Panc1 (cell line): ENCODE results near the gene RELB. TPM values are rescaled to one million over a fixed set of nuclear protein-coding genes. Genes with fewer than 3 reads are reported as not detected.

Source experiments
- ATAC-seq: fragments of 200-7000 bp; cut with Tn5 transposase; 2 replicates; pipeline ENCODE4 v1.9.1; 2020; ENCODE audit warnings: mild to moderate bottlenecking, moderate library complexity
- BruUV-seq: library from RNA; stranded (reverse); fragments of 400-500 nt; replicated peaks from 2 replicates; lab custom pipeline; 2021; lab: Mats Ljungman, UMichigan
- CTCF ChIA-PET: fragments of 300-600 bp; sonication (Branson Sonifier 250); formaldehyde crosslinking; loops from one replicate; lab custom pipeline; 2022; ENCODE audit warnings: antibody characterized with exemption; lab: Charles Lee
- POLR2A ChIA-PET: fragments of 300-600 bp; sonication (Branson Sonifier 250); formaldehyde crosslinking; loops from one replicate; lab custom pipeline; 2022; ENCODE audit warnings: antibody characterized with exemption; lab: Charles Lee
- DNase-seq: peaks from one replicate; pipeline ENCODE4 v3.0.0-alpha.2; 2010; ENCODE audit warnings: low read depth, low spot score
- H3K27ac ChIP-seq: 2 replicates; pipeline ENCODE4 v1.5.1; 2011; ENCODE audit warnings: mild to moderate bottlenecking, low read length, inconsistent platforms
- H3K27me3 ChIP-seq: fragments of 200-500 bp; sonication (Bioruptor generic); 2 replicates; pipeline ENCODE4 v1.6.0; 2014; ENCODE audit warnings: low read length, inconsistent platforms; ENCODE audit not compliant: control insufficient read depth, insufficient read depth
- H3K36me3 ChIP-seq: fragments of 200-500 bp; sonication (Bioruptor generic); 2 replicates; pipeline ENCODE4 v1.5.1; 2014; ENCODE audit warnings: inconsistent platforms, mild to moderate bottlenecking, low read length, moderate library complexity; ENCODE audit not compliant: control insufficient read depth, insufficient read depth
- H3K4me1 ChIP-seq: 2 replicates; pipeline ENCODE4 v1.5.1; 2011; ENCODE audit warnings: inconsistent platforms, mild to moderate bottlenecking, low read length, moderate library complexity; ENCODE audit not compliant: control insufficient read depth, insufficient read depth
- H3K4me3 ChIP-seq, 2 experiments: 2 replicates each; pipeline ENCODE4 v1.5.1; 2011 to 2012; ENCODE audit warnings: low read depth in 2 of 2, low read length in 2 of 2, mild to moderate bottlenecking in 2 of 2, inconsistent platforms in 1 of 2, moderate library complexity in 1 of 2
- H3K9me3 ChIP-seq: fragments of 200-500 bp; sonication (Bioruptor generic); 2 replicates; pipeline ENCODE4 v1.5.1; 2014; ENCODE audit warnings: low read depth, mild to moderate bottlenecking, inconsistent platforms, low read length, moderate library complexity; ENCODE audit not compliant: control insufficient read depth, insufficient read depth
- POLR2AphosphoS5 ChIP-seq: IDR thresholded peaks from 2 replicates; pipeline ENCODE4 v1.6.1; 2012; ENCODE audit warnings: mild to moderate bottlenecking, low read depth, low read length, moderate library complexity
- SIN3A ChIP-seq: IDR thresholded peaks from 2 replicates; pipeline ENCODE4 v1.6.1; 2012; ENCODE audit warnings: low read depth, mild to moderate bottlenecking, low read length, moderate library complexity, borderline replicate concordance; ENCODE audit not compliant: insufficient read depth
- TCF7L2 ChIP-seq: IDR thresholded peaks from 2 replicates; pipeline ENCODE4 v1.6.1; 2011; ENCODE audit warnings: mild to moderate bottlenecking, low read depth, low read length, inconsistent platforms
- in situ Hi-C: cut with HindIII; loops from 2 replicates; pipeline ENCODE4 v1.10.0; 2016; ENCODE audit warnings: low sequenced_read_pairs, low pct_unique_long_range_greater_than_20kb
- intact Hi-C: fragments of 100-400 bp; cut with micrococcal nuclease; formaldehyde crosslinking; loops from one replicate; pipeline ENCODE4 v1.10.0; 2022; ENCODE audit not compliant: unreplicated experiment
- total RNA-seq: library from RNA; stranded (reverse); gene quantifications from one replicate; pipeline ENCODE4 v1.2.1, GENCODE V29; 2021; ENCODE audit not compliant: unreplicated experiment
- TF ChIP-seq, protein P1 (sequence below), 2 experiments: IDR thresholded peaks; 2 replicates each; pipeline ENCODE4 v1.6.1; 2011 to 2012; ENCODE audit warnings: low read depth in 2 of 2, control low read depth in 1 of 2, low read length in 1 of 2, mild to moderate bottlenecking in 1 of 2, moderate library complexity in 1 of 2; ENCODE audit not compliant: insufficient read depth in 1 of 2
- TF ChIP-seq, protein P2 (sequence below): fragments of 450-650 bp; IDR thresholded peaks from 2 replicates; pipeline ENCODE4 v1.5.1; 2017; ENCODE audit warnings: mild to moderate bottlenecking

Gene RELB
- total RNA-seq, 1 experiment from 2014 or later: 28.1 TPM

DNA sequence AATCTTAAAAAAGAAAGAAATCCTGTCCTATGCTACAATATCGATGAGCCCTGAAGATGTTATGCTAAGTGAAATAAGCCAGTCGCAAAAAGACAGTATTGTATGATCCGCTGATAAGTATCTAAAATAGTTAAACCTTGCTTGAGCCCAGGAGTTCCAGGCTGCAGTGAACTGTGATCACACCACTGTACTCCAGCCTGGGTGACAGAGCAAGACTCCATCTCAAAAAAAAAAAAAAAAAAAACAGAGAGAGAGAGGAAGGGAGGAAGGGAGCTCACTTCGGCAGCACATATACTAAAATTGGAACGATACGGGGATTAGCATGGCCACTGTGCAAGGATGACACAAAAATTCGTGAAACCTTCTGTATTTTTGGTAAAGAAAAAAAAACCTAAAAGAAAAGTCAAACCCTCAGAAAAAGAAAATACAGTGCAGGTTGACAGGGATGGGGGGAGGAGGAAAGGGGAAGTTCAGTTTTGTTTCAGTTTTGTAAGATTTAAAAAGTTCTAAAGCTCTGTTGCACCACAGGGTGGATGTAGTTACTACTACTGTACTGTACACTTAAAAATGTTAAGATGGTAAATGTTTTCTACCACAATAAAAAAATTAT, 46.0 kb downstream of the RELB start:
- DNase-seq (no peak), ATAC-seq (no peak)
- intact Hi-C loops (no loop called here), in situ Hi-C loops (no loop called here)
- Histone ChIP-seq H3K9me3 (no peaks in the 10 kb centered on the region), H3K36me3 (peaks cover 3% of the 10 kb centered on the region), H3K27ac (no peak overlapping the region), H3K4me3 (no peak overlapping the region), H3K27me3 (no peaks in the 10 kb centered on the region), H3K4me1 (no peaks in the 10 kb centered on the region)
- POLR2A ChIA-PET: no interaction called here
- TF ChIP-seq SIN3A: no peak
- TF ChIP-seq, protein P1, sequence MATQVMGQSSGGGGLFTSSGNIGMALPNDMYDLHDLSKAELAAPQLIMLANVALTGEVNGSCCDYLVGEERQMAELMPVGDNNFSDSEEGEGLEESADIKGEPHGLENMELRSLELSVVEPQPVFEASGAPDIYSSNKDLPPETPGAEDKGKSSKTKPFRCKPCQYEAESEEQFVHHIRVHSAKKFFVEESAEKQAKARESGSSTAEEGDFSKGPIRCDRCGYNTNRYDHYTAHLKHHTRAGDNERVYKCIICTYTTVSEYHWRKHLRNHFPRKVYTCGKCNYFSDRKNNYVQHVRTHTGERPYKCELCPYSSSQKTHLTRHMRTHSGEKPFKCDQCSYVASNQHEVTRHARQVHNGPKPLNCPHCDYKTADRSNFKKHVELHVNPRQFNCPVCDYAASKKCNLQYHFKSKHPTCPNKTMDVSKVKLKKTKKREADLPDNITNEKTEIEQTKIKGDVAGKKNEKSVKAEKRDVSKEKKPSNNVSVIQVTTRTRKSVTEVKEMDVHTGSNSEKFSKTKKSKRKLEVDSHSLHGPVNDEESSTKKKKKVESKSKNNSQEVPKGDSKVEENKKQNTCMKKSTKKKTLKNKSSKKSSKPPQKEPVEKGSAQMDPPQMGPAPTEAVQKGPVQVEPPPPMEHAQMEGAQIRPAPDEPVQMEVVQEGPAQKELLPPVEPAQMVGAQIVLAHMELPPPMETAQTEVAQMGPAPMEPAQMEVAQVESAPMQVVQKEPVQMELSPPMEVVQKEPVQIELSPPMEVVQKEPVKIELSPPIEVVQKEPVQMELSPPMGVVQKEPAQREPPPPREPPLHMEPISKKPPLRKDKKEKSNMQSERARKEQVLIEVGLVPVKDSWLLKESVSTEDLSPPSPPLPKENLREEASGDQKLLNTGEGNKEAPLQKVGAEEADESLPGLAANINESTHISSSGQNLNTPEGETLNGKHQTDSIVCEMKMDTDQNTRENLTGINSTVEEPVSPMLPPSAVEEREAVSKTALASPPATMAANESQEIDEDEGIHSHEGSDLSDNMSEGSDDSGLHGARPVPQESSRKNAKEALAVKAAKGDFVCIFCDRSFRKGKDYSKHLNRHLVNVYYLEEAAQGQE (IDR thresholded peaks at IDR 0.05; ENCODE audit: insufficient read depth in 1 of 2, low read depth in 2 of 2, low read length in 1 of 2): no peak
- no peak for TF ChIP-seq POLR2AphosphoS5
- no peak for TF ChIP-seq TCF7L2
- TF ChIP-seq, protein P2, sequence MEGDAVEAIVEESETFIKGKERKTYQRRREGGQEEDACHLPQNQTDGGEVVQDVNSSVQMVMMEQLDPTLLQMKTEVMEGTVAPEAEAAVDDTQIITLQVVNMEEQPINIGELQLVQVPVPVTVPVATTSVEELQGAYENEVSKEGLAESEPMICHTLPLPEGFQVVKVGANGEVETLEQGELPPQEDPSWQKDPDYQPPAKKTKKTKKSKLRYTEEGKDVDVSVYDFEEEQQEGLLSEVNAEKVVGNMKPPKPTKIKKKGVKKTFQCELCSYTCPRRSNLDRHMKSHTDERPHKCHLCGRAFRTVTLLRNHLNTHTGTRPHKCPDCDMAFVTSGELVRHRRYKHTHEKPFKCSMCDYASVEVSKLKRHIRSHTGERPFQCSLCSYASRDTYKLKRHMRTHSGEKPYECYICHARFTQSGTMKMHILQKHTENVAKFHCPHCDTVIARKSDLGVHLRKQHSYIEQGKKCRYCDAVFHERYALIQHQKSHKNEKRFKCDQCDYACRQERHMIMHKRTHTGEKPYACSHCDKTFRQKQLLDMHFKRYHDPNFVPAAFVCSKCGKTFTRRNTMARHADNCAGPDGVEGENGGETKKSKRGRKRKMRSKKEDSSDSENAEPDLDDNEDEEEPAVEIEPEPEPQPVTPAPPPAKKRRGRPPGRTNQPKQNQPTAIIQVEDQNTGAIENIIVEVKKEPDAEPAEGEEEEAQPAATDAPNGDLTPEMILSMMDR: no peak
- no TSS peak for BruUV-seq
- CTCF ChIA-PET: no interaction called here

DNA sequence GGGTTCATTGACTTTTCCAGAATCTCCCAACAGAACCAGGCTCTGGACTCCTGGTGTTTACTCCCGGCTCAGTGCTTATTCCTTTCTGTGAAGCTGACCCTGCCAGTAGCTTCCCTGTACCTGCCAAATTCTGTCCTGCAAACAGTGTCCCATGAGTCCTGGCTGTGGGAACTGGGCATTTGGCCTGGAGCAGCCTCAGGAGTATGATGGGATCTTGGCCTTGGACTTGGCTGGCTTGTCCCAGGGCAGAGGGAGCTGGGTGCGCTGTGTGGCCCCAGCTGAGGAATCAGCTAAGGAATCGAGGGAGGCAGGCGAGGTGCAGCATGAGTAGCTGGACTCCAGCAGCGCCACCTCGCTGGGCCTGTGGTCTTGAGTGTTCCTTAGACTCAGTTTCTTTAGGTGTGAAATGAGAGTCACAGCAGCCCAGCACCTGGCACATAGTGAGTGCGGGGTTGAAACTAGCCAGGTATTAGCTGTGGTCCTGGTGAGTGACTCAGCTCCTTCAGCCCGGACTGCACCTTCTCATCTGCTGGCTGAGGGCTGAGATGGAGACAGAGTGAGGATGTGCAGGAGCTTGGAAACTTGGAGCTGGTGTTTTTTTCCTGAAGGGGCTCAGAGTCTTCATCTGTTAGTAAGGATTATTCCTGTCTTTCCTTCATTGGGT, 47.9 kb downstream of the RELB start:
- in situ Hi-C loops: no loop called here
- POLR2A ChIA-PET: no interaction called here
- CTCF ChIA-PET: no interaction called here
- Histone ChIP-seq H3K9me3 (no peaks in the 10 kb centered on the region), H3K27me3 (no peaks in the 10 kb centered on the region), H3K4me3 (no peak overlapping the region), H3K27ac (no peak overlapping the region), H3K36me3 (peaks cover 3% of the 10 kb centered on the region), H3K4me1 (no peaks in the 10 kb centered on the region)
- BruUV-seq: no TSS peak
- intact Hi-C loops: no loop called here
- TF ChIP-seq, protein P2: no peak
- TF ChIP-seq POLR2AphosphoS5: no peak
- no peak for TF ChIP-seq TCF7L2
- TF ChIP-seq SIN3A: no peak
- TF ChIP-seq, protein P1 (IDR thresholded peaks at IDR 0.05; ENCODE audit: insufficient read depth in 1 of 2, low read depth in 2 of 2, low read length in 1 of 2): no peak
- DNase-seq (no peak), ATAC-seq (no peak)
